Measurements from ENCODE around the gene COL25A1.

Gene COL25A1

GRCh38 chr4:109183931-109184490 is 118.4 kb downstream of the COL25A1 start:
- H3K9ac ChIP-seq (ENCODE audit: low read length in 5 of 5), result no peak overlapping the region
- H3K4me1 ChIP-seq (ENCODE audit: control insufficient read depth in 5 of 5, insufficient read depth in 5 of 5, low read length in 5 of 5), result peaks cover 0 to 21% (median 12%) of the 10 kb centered on the region in 5 donors
- H3K36me3 ChIP-seq (ENCODE audit: control insufficient read depth in 5 of 5, insufficient read depth in 5 of 5, low read length in 5 of 5), result no peaks in the 10 kb centered on the region
- H3K27me3 ChIP-seq (ENCODE audit: control insufficient read depth in 5 of 5, insufficient read depth in 4 of 5, low read length in 5 of 5), result no peaks in the 10 kb centered on the region
- H3K9me3 ChIP-seq (ENCODE audit: control insufficient read depth in 5 of 5, low read length in 5 of 5), result peaks cover 0 to 2% (median 0%) of the 10 kb centered on the region in 5 donors
- peak overlapping the region; percentile 55 for H3K27ac ChIP-seq (ENCODE audit: low read depth, low read length)
- H3K4me3 ChIP-seq (ENCODE audit: low read depth in 1 of 5, low read length in 5 of 5), result no peak overlapping the region

- Histone ChIP-seq H3K9me3 (ENCODE audit: control insufficient read depth in 5 of 5, low read length in 5 of 5) (peaks cover 0 to 2% (median 0%) of the 10 kb centered on the region in 5 donors), H3K9ac (ENCODE audit: low read length in 5 of 5) (no peak overlapping the region), H3K36me3 (ENCODE audit: control insufficient read depth in 5 of 5, insufficient read depth in 5 of 5, low read length in 5 of 5) (no peaks in the 10 kb centered on the region), H3K4me3 (ENCODE audit: low read depth in 1 of 5, low read length in 5 of 5) (no peak overlapping the region), H3K27ac (ENCODE audit: low read depth, low read length) (no peak overlapping the region), H3K27me3 (ENCODE audit: control insufficient read depth in 5 of 5, insufficient read depth in 4 of 5, low read length in 5 of 5) (no peaks in the 10 kb centered on the region), H3K4me1 (ENCODE audit: control insufficient read depth in 5 of 5, insufficient read depth in 5 of 5, low read length in 5 of 5) (peaks cover 0 to 21% (median 12%) of the 10 kb centered on the region in 5 donors)
These were observed 119.8 kb downstream of the COL25A1 start for GRCh38 chr4:109182696-109183095.

- no peak overlapping the region for H3K4me3 ChIP-seq (ENCODE audit: low read depth in 1 of 5, low read length in 5 of 5)
- no peak overlapping the region for H3K9ac ChIP-seq (ENCODE audit: low read length in 5 of 5)
- H3K4me1 ChIP-seq (ENCODE audit: control insufficient read depth in 5 of 5, insufficient read depth in 5 of 5, low read length in 5 of 5), result peaks cover 0 to 6% (median 2%) of the 10 kb centered on the region in 5 donors
- H3K27me3 ChIP-seq (ENCODE audit: control insufficient read depth in 5 of 5, insufficient read depth in 4 of 5, low read length in 5 of 5), result no peaks in the 10 kb centered on the region
- no peaks in the 10 kb centered on the region for H3K9me3 ChIP-seq (ENCODE audit: control insufficient read depth in 5 of 5, low read length in 5 of 5)
- H3K27ac ChIP-seq (ENCODE audit: low read depth, low read length), result no peak overlapping the region
- H3K36me3 ChIP-seq (ENCODE audit: control insufficient read depth in 5 of 5, insufficient read depth in 5 of 5, low read length in 5 of 5), result no peaks in the 10 kb centered on the region
These were observed 123.4 kb downstream of the COL25A1 start for GRCh38 chr4:109179061-109179460.

- Histone ChIP-seq H3K4me3 (ENCODE audit: low read depth in 1 of 5, low read length in 5 of 5) (no peak overlapping the region), H3K27me3 (ENCODE audit: control insufficient read depth in 5 of 5, insufficient read depth in 4 of 5, low read length in 5 of 5) (no peaks in the 10 kb centered on the region), H3K36me3 (ENCODE audit: control insufficient read depth in 5 of 5, insufficient read depth in 5 of 5, low read length in 5 of 5) (no peaks in the 10 kb centered on the region), H3K4me1 (ENCODE audit: control insufficient read depth in 5 of 5, insufficient read depth in 5 of 5, low read length in 5 of 5) (no peaks in the 10 kb centered on the region), H3K9me3 (ENCODE audit: control insufficient read depth in 5 of 5, low read length in 5 of 5) (no peaks in the 10 kb centered on the region), H3K27ac (ENCODE audit: low read depth, low read length) (no peak overlapping the region), H3K9ac (ENCODE audit: low read length in 5 of 5) (no peak overlapping the region)
These were observed 125.2 kb downstream of the COL25A1 start for GRCh38 chr4:109177096-109177810.

GRCh38 chr4:109174224-109174953 is 128.1 kb downstream of the COL25A1 start:
- no peak overlapping the region for H3K4me3 ChIP-seq (ENCODE audit: low read depth in 1 of 5, low read length in 5 of 5)
- H3K4me1 ChIP-seq (ENCODE audit: control insufficient read depth in 5 of 5, insufficient read depth in 5 of 5, low read length in 5 of 5), result no peaks in the 10 kb centered on the region
- H3K27ac ChIP-seq (ENCODE audit: low read depth, low read length), result no peak overlapping the region
- no peaks in the 10 kb centered on the region for H3K27me3 ChIP-seq (ENCODE audit: control insufficient read depth in 5 of 5, insufficient read depth in 4 of 5, low read length in 5 of 5)
- H3K9me3 ChIP-seq (ENCODE audit: control insufficient read depth in 5 of 5, low read length in 5 of 5), result no peaks in the 10 kb centered on the region
- no peaks in the 10 kb centered on the region for H3K36me3 ChIP-seq (ENCODE audit: control insufficient read depth in 5 of 5, insufficient read depth in 5 of 5, low read length in 5 of 5)
- H3K9ac ChIP-seq (ENCODE audit: low read length in 5 of 5), result no peak overlapping the region

GRCh38 chr4:109172301-109172700 is 130.2 kb downstream of the COL25A1 start:
- no peaks in the 10 kb centered on the region for H3K9me3 ChIP-seq (ENCODE audit: control insufficient read depth in 5 of 5, low read length in 5 of 5)
- H3K36me3 ChIP-seq (ENCODE audit: control insufficient read depth in 5 of 5, insufficient read depth in 5 of 5, low read length in 5 of 5), result no peaks in the 10 kb centered on the region
- no peaks in the 10 kb centered on the region for H3K4me1 ChIP-seq (ENCODE audit: control insufficient read depth in 5 of 5, insufficient read depth in 5 of 5, low read length in 5 of 5)
- no peak overlapping the region for H3K27ac ChIP-seq (ENCODE audit: low read depth, low read length)
- H3K9ac ChIP-seq (ENCODE audit: low read length in 5 of 5), result no peak overlapping the region
- no peaks in the 10 kb centered on the region for H3K27me3 ChIP-seq (ENCODE audit: control insufficient read depth in 5 of 5, insufficient read depth in 4 of 5, low read length in 5 of 5)
- no peak overlapping the region for H3K4me3 ChIP-seq (ENCODE audit: low read depth in 1 of 5, low read length in 5 of 5)

- H3K9ac ChIP-seq (ENCODE audit: low read length in 5 of 5), result no peak overlapping the region
- H3K4me1 ChIP-seq (ENCODE audit: control insufficient read depth in 5 of 5, insufficient read depth in 5 of 5, low read length in 5 of 5), result no peaks in the 10 kb centered on the region
- H3K4me3 ChIP-seq (ENCODE audit: low read depth in 1 of 5, low read length in 5 of 5), result no peak overlapping the region
- no peaks in the 10 kb centered on the region for H3K36me3 ChIP-seq (ENCODE audit: control insufficient read depth in 5 of 5, insufficient read depth in 5 of 5, low read length in 5 of 5)
- no peaks in the 10 kb centered on the region for H3K9me3 ChIP-seq (ENCODE audit: control insufficient read depth in 5 of 5, low read length in 5 of 5)
- H3K27me3 ChIP-seq (ENCODE audit: control insufficient read depth in 5 of 5, insufficient read depth in 4 of 5, low read length in 5 of 5), result no peaks in the 10 kb centered on the region
- no peak overlapping the region for H3K27ac ChIP-seq (ENCODE audit: low read depth, low read length)
These were observed 131.4 kb downstream of the COL25A1 start for GRCh38 chr4:109171070-109171469.

GRCh38 chr4:109169170-109169569 is 133.3 kb downstream of the COL25A1 start:
- Histone ChIP-seq H3K27ac (ENCODE audit: low read depth, low read length) (no peak overlapping the region), H3K4me3 (ENCODE audit: low read depth in 1 of 5, low read length in 5 of 5) (no peak overlapping the region), H3K27me3 (ENCODE audit: control insufficient read depth in 5 of 5, insufficient read depth in 4 of 5, low read length in 5 of 5) (no peaks in the 10 kb centered on the region), H3K4me1 (ENCODE audit: control insufficient read depth in 5 of 5, insufficient read depth in 5 of 5, low read length in 5 of 5) (no peaks in the 10 kb centered on the region), H3K9ac (ENCODE audit: low read length in 5 of 5) (no peak overlapping the region), H3K36me3 (ENCODE audit: control insufficient read depth in 5 of 5, insufficient read depth in 5 of 5, low read length in 5 of 5) (no peaks in the 10 kb centered on the region), H3K9me3 (ENCODE audit: control insufficient read depth in 5 of 5, low read length in 5 of 5) (no peaks in the 10 kb centered on the region)

- Histone ChIP-seq H3K4me1 (ENCODE audit: control insufficient read depth in 5 of 5, insufficient read depth in 5 of 5, low read length in 5 of 5) (peaks cover 0 to 2% (median 0%) of the 10 kb centered on the region in 5 donors), H3K36me3 (ENCODE audit: control insufficient read depth in 5 of 5, insufficient read depth in 5 of 5, low read length in 5 of 5) (no peaks in the 10 kb centered on the region), H3K9me3 (ENCODE audit: control insufficient read depth in 5 of 5, low read length in 5 of 5) (no peaks in the 10 kb centered on the region), H3K27me3 (ENCODE audit: control insufficient read depth in 5 of 5, insufficient read depth in 4 of 5, low read length in 5 of 5) (no peaks in the 10 kb centered on the region), H3K4me3 (ENCODE audit: low read depth in 1 of 5, low read length in 5 of 5) (no peak overlapping the region), H3K9ac (ENCODE audit: low read length in 5 of 5) (no peak overlapping the region), H3K27ac (ENCODE audit: low read depth, low read length) (no peak overlapping the region)
These were observed 135.9 kb downstream of the COL25A1 start for GRCh38 chr4:109166586-109166985.

GRCh38 chr4:109166126-109166525 is 136.3 kb downstream of the COL25A1 start:
- Histone ChIP-seq H3K27ac (ENCODE audit: low read depth, low read length) (no peak overlapping the region), H3K27me3 (ENCODE audit: control insufficient read depth in 5 of 5, insufficient read depth in 4 of 5, low read length in 5 of 5) (no peaks in the 10 kb centered on the region), H3K36me3 (ENCODE audit: control insufficient read depth in 5 of 5, insufficient read depth in 5 of 5, low read length in 5 of 5) (no peaks in the 10 kb centered on the region), H3K9ac (ENCODE audit: low read length in 5 of 5) (no peak overlapping the region), H3K4me3 (ENCODE audit: low read depth in 1 of 5, low read length in 5 of 5) (no peak overlapping the region), H3K4me1 (ENCODE audit: control insufficient read depth in 5 of 5, insufficient read depth in 5 of 5, low read length in 5 of 5) (peaks cover 0 to 2% (median 0%) of the 10 kb centered on the region in 5 donors), H3K9me3 (ENCODE audit: control insufficient read depth in 5 of 5, low read length in 5 of 5) (no peaks in the 10 kb centered on the region)

Measured in subcutaneous abdominal adipose tissue (tissue), 5 donors.